HepG2 (cell line): ENCODE results near the gene TMEM134. TPM values are rescaled to one million over a fixed set of nuclear protein-coding genes. Genes with fewer than 3 reads are reported as not detected.

Experiments used
- ATF3 ChIP-seq: sonication (generic); formaldehyde crosslinking; IDR thresholded peaks from 2 replicates; pipeline ENCODE4 v1.4.0; 2020; ENCODE audit warnings: missing genetic modification reagents
- ELF4 ChIP-seq: sonication (generic); formaldehyde crosslinking; IDR thresholded peaks from 2 replicates; pipeline ENCODE4 v1.5.0; 2020; ENCODE audit warnings: missing genetic modification reagents, mild to moderate bottlenecking, moderate library complexity, borderline replicate concordance
- FIP1L1 ChIP-seq: fragments of 200-400 bp; formaldehyde crosslinking; IDR thresholded peaks from 2 replicates; pipeline ENCODE4 v1.6.1; 2018; ENCODE audit warnings: low read depth, mild to moderate bottlenecking, low read length, moderate library complexity, borderline replicate concordance; ENCODE audit not compliant: insufficient read depth
- FOXA3 ChIP-seq: IDR thresholded peaks from 2 replicates; pipeline ENCODE4 v1.6.1; 2016; ENCODE audit warnings: missing genetic modification reagents, missing compliant biosample characterization
- HMGA1 ChIP-seq: sonication (generic); formaldehyde crosslinking; conservative IDR thresholded peaks from 2 replicates; pipeline ENCODE4 v1.4.0; 2020; ENCODE audit warnings: missing genetic modification reagents
- NR2F6 ChIP-seq, 2 experiments: IDR thresholded peaks; 2 replicates each; pipeline ENCODE4 v1.6.1; 2016; ENCODE audit warnings: antibody characterized with exemption in 1 of 2, mild to moderate bottlenecking in 1 of 2
- SIX4 ChIP-seq: sonication (generic); formaldehyde crosslinking; IDR thresholded peaks from 2 replicates; pipeline ENCODE4 v1.4.0; 2020; ENCODE audit warnings: missing genetic modification reagents
- TP53 ChIP-seq: sonication (generic); formaldehyde crosslinking; conservative IDR thresholded peaks from 2 replicates; pipeline ENCODE4 v1.4.0; 2020; ENCODE audit warnings: missing genetic modification reagents
- USF2 ChIP-seq, 2 experiments: sonication (generic) in 1 of 2; formaldehyde crosslinking in 1 of 2; IDR thresholded peaks; 2 replicates each; pipeline versions ENCODE4 v1.5.1 to v1.6.1; 2011 to 2020; ENCODE audit warnings: borderline replicate concordance in 1 of 2, low read depth in 1 of 2, low read length in 1 of 2, mild to moderate bottlenecking in 1 of 2, missing genetic modification reagents in 1 of 2, moderate library complexity in 1 of 2
- ZBTB1 ChIP-seq: sonication (generic); formaldehyde crosslinking; IDR thresholded peaks from 2 replicates; pipeline ENCODE4 v1.4.0; 2020; ENCODE audit warnings: missing genetic modification reagents, borderline replicate concordance
- ZNF10 ChIP-seq: sonication (generic); formaldehyde crosslinking; IDR thresholded peaks from 2 replicates; pipeline ENCODE4 v1.4.0; 2020; ENCODE audit warnings: mild to moderate bottlenecking, low read depth, missing genetic modification reagents, borderline replicate concordance
- ZNF280D ChIP-seq: sonication (generic); formaldehyde crosslinking; IDR thresholded peaks from 2 replicates; pipeline ENCODE4 v1.5.1; 2020; ENCODE audit warnings: mild to moderate bottlenecking, missing genetic modification reagents
- ZNF558 ChIP-seq: sonication (generic); formaldehyde crosslinking; IDR thresholded peaks from 2 replicates; pipeline ENCODE4 v1.9.0; 2022; ENCODE audit warnings: mild to moderate bottlenecking, missing genetic modification reagents, borderline replicate concordance
- ZNF574 ChIP-seq: sonication (generic); formaldehyde crosslinking; IDR thresholded peaks from 2 replicates; pipeline ENCODE4 v1.4.0; 2020; ENCODE audit warnings: missing genetic modification reagents
- ZSCAN12 ChIP-seq: sonication (generic); formaldehyde crosslinking; IDR thresholded peaks from 2 replicates; pipeline ENCODE4 v1.9.0; 2021; ENCODE audit warnings: mild to moderate bottlenecking, missing genetic modification reagents
- polyA plus RNA-seq, 8 experiments: library from polyadenylated mRNA; depleted of rRNA in 3 of 8; stranded (reverse) in 7 of 8; unstranded in 1 of 8; fragments of >200 nt; fragmentation: Illumina TruSeq in 4 of 8; extraction: Trizol in 4 of 8; gene quantifications; 2 replicates each; pipeline versions ENCODE4 v1.2.1 to v1.2.3, GENCODE V29; 2011 to 2016; ENCODE audit warnings: low read depth in 4 of 8, missing spikeins in 1 of 8, mixed read lengths in 1 of 8; ENCODE audit not compliant: insufficient read depth in 1 of 8
- total RNA-seq, 5 experiments: library from RNA; depleted of rRNA; stranded (reverse); fragments of >200 nt; fragmentation: Illumina TruSeq; extraction: Trizol; gene quantifications; 2 replicates each; pipeline ENCODE4 v1.2.3, GENCODE V29; 2016; ENCODE audit warnings: low read depth in 1 of 5
- TF ChIP-seq, protein P1 (sequence below): sonication (generic); formaldehyde crosslinking; IDR thresholded peaks from 2 replicates; pipeline ENCODE4 v1.5.0; 2020; ENCODE audit warnings: missing genetic modification reagents, mild to moderate bottlenecking, borderline replicate concordance

TMEM134 gene
- total and polyA plus RNA-seq, 2 of the 13 experiments (the other 11 are each of a cell fraction or from before 2014, with no cell fraction given) = 6.9 to 26.9 TPM

DNA sequence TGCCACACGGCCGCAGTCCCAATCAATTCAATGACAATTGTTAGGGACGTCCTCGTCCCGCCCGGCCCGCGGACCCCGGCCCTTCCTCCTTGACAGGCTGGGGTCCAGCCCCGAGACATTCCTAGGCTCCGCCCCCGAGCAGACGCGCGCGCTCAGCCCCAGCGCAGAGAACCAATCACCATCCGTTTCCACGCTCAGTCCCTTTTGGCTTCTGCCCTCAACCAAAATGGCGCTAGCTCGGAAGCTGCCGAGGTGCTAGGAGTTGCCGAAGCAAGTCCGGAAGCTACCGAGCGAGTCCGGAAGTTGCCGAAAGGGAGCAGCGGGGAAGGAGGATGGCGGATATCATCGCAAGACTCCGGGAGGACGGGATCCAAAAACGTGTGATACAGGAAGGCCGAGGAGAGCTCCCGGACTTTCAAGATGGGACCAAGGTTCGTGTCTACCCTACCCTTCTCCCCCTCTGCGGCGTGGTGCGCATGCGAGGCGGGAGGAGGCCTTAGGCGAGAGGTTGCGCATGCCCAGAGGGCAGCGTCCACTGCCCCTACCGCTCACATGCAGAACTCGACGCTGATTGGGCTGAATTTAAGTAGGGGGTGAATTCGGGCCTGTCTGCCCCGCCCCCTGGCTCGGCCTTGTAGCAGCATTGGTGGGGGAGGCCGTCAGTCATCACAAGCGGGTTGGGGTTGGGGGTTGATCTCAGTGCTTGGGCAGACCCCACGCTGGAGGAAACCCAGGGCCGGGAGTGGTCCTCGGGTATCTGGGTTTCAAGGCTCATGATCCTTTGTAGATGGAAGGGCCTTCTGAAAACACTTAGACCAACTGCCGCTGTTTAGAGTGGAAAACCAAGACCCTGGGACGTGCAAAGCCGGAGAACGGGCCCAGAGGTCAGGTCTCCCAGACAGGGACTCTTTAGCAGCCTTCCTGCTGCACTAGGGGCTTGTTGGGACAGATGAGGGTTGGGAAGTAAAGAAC is 14.1 kb upstream of the TMEM134 start, which contains the start of gene AIP (continued):
- TF ChIP-seq USF2 (IDR thresholded peaks at IDR 0.05; ENCODE audit: low read depth, low read length) (no peak), USF2 (CRISPR knock-in tag; IDR thresholded peaks at IDR 0.05; ENCODE audit: borderline replicate concordance) (no peak; the same call in 1 of the 2 replicates), ELF4 (CRISPR knock-in tag) (peak; percentile 89), ZBTB1 (no peak; the same call in 1 of the 2 replicates), ZNF280D (peak; percentile 97), SIX4 (CRISPR knock-in tag) (no peak; the same call in 1 of the 2 replicates), FOXA3 (CRISPR knock-in tag) (0 out of 2 replicates have a peak, but pooled peaks have one; percentile 57), NR2F6 (IDR thresholded peaks at IDR 0.05) (no peak), NR2F6 (CRISPR knock-in tag; IDR thresholded peaks at IDR 0.05) (peak; percentile 63; the same call in 1 of the 2 replicates), ATF3 (CRISPR knock-in tag) (no peak), ZSCAN12 (CRISPR knock-in tag) (0 out of 2 replicates have a peak, but pooled peaks have one; percentile 32), HMGA1 (CRISPR knock-in tag) (no peak), ZNF558 (CRISPR knock-in tag) (peak; percentile 95; the same call in 1 of the 2 replicates), ZNF10 (CRISPR knock-in tag) (no peak), FIP1L1 (0 out of 2 replicates have a peak, but pooled peaks have one; percentile 59), TP53 (CRISPR knock-in tag) (0 out of 2 replicates have a peak, but pooled peaks have one; percentile 61), ZNF574 (CRISPR knock-in tag) (peak; percentile 86)
- TF ChIP-seq, protein P1, sequence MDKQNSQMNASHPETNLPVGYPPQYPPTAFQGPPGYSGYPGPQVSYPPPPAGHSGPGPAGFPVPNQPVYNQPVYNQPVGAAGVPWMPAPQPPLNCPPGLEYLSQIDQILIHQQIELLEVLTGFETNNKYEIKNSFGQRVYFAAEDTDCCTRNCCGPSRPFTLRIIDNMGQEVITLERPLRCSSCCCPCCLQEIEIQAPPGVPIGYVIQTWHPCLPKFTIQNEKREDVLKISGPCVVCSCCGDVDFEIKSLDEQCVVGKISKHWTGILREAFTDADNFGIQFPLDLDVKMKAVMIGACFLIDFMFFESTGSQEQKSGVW (CRISPR knock-in tag) = peak; percentile 79; the same call in 1 of the 2 replicates
